Measurements from ENCODE around the gene MAML2.

- TF ChIP-seq CTCF (IDR thresholded peaks at IDR 0.05) (no peak), POLR2A (IDR thresholded peaks at IDR 0.05) (no peak)
Measured at GRCh38 chr11:96172604-96173003, 170.4 kb downstream of the MAML2 start.
